ENCODE data around the gene TIMM13.
"Not testable (repeated sequence)": the region's sequence is repeated elsewhere in the genome, so short reads cannot be mapped to it uniquely, and the experiment has no call there.

The TIMM13 gene

GRCh38 chr19:2421581-2422306, 5.6 kb downstream of the TIMM13 start:
- TF ChIP-seq, protein P1, sequence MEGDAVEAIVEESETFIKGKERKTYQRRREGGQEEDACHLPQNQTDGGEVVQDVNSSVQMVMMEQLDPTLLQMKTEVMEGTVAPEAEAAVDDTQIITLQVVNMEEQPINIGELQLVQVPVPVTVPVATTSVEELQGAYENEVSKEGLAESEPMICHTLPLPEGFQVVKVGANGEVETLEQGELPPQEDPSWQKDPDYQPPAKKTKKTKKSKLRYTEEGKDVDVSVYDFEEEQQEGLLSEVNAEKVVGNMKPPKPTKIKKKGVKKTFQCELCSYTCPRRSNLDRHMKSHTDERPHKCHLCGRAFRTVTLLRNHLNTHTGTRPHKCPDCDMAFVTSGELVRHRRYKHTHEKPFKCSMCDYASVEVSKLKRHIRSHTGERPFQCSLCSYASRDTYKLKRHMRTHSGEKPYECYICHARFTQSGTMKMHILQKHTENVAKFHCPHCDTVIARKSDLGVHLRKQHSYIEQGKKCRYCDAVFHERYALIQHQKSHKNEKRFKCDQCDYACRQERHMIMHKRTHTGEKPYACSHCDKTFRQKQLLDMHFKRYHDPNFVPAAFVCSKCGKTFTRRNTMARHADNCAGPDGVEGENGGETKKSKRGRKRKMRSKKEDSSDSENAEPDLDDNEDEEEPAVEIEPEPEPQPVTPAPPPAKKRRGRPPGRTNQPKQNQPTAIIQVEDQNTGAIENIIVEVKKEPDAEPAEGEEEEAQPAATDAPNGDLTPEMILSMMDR (conservative IDR thresholded peaks at IDR 0.05), result no peak
- no peak overlapping the region for H3K27ac ChIP-seq

DNA sequence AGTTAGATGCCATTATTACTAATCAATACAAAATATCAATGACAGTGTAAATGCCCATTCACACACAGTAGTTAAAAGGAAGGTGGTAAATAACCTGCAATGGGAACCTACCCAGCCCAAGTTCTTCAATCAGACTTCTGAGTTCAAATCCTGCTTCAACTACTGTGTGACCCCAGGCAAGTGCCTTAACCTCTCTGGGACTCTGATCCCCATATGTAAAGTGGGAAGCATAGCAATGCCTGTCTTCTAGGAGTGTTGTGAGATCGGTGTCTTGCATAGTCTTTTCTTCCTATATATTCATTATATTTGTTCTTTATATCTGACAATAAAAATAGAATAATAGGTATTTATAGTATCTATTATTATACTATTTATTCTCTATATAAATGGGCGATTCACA, 6.9 kb downstream of the TIMM13 start:
- TF ChIP-seq, protein P1 (conservative IDR thresholded peaks at IDR 0.05), result no peak
- no peak overlapping the region for H3K27ac ChIP-seq

- no peak overlapping the region for H3K27ac ChIP-seq
- TF ChIP-seq, protein P1 (conservative IDR thresholded peaks at IDR 0.05), result no peak
Observed at GRCh38 chr19:2419754-2420153, 7.6 kb downstream of the TIMM13 start.

DNA sequence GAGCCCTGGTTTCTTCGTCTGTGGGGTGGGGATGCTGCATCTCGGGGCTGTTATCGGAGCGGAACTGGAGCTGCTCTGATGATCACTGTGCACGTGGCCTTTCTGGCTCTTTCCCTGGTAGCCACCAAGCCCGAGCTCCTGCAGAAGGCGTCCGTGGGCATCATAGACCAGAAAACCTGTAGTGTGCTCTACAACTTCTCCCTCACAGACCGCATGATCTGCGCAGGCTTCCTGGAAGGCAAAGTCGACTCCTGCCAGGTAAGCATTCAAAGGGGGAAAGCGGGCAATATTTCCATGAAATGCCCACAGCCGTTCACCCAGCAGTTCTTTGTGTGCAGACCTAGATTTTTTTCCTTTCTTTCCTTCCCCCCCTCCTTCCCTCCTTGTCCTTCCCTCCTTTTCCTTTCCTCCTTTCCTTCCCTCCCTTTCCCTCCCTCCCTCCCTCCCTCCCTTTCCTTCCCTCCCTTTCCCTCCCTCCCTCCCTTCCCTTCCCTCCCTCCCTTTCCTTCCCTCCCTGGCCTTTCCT, 9.4 kb downstream of the TIMM13 start:
- TF ChIP-seq, protein P1 (conservative IDR thresholded peaks at IDR 0.05), result no peak
- H3K27ac ChIP-seq, result no peak overlapping the region

GRCh38 chr19:2417436-2417835, 9.9 kb downstream of the TIMM13 start:
- not testable (repeated sequence) for H3K27ac ChIP-seq

DNA sequence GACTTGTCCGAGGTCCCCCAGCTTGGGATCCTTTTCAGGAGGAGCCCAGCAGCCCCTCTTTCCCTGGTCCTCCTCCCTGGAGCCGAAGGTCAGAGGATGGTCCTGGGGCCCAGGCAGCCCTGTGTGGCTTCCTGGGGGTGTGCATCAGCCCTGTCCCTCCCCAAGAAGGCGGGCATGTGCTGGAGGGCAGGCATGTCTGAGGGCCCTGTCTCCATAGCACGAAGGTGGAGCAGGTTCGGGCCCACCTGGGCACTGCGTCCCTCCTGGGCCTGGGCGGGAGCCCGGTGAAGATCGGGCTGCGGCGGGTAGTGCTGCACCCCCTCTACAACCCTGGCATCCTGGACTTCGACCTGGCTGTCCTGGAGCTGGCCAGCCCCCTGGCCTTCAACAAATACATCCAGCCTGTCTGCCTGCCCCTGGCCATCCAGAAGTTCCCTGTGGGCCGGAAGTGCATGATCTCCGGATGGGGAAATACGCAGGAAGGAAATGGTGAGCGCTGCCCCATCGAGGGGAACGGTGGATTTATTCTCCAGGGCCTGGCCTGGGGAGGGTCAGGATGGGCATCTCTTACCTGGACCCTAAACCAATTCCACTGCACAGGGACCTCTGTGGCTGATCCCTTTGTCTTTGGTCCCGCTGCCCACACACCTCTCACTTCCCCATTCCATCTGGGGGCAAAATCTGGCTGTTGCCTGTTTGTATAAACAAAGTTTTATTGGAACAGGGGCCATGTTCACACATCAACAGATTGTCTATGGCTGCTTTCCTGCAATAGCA, 10.9 kb downstream of the TIMM13 start:
- no peak overlapping the region for H3K27ac ChIP-seq
- TF ChIP-seq, protein P1 (conservative IDR thresholded peaks at IDR 0.05), result no peak

GRCh38 chr19:2415973-2416319, 11.4 kb downstream of the TIMM13 start:
- TF ChIP-seq, protein P1 (conservative IDR thresholded peaks at IDR 0.05), result no peak
- no peak overlapping the region for H3K27ac ChIP-seq
